ENCODE measurements around the gene PHLPP1. TPM values are rescaled to one million over a fixed set of nuclear protein-coding genes. Genes with fewer than 3 reads are reported as not detected.

The PHLPP1 gene
- total RNA-seq, 2 experiments from 2014 or later = 9.0 to 12.4 TPM

DNA sequence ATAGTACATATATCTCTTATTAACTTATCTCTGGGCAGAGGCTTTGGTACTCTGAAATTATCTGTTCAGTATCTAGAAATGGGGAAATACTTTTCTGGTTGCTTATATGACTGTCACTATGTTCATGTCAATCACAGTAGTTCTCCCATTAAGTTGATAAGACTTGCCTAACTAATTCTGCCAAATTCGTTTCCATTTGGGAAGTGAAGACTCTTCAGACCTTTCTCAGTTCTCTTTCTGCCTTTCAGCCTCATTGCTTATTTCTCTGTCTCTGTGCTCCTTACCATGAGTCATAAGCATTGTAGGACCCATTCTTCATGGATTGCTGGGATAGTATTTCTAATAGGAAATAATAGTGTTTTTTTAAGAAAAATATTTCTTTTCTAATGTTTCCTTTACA is 113.5 kb downstream of the PHLPP1 start:
- no peak overlapping the region for H3K4me2 ChIP-seq (ENCODE audit: low read length)
- H3K79me2 ChIP-seq (ENCODE audit: insufficient read depth, low read depth, low read length) = no peaks in the 10 kb centered on the region
- no peaks in the 10 kb centered on the region for H3K36me3 ChIP-seq (ENCODE audit: insufficient read depth, low read length)
- intact Hi-C loops (cut with micrococcal nuclease; ENCODE audit: unreplicated experiment) = no loop called here
- H3K9me3 ChIP-seq (ENCODE audit: low read length) = no peaks in the 10 kb centered on the region
- H3K9me2 ChIP-seq (ENCODE audit: insufficient read depth, low read length) = no peaks in the 10 kb centered on the region
- H3K4me3 ChIP-seq (ENCODE audit: low read depth, low read length, poor library complexity, severe bottlenecking) = no peak overlapping the region
- BruUV-seq (replicated peaks) = no TSS peak
- ChIA-PET POLR2A (no interaction called here), CTCF (ENCODE audit: unreplicated experiment) (no interaction called here)
- peaks cover 13% of the 10 kb centered on the region for H3K4me1 ChIP-seq (ENCODE audit: insufficient read depth, low read length, poor library complexity, severe bottlenecking)
- TF ChIP-seq EZH2phosphoT487 (IDR thresholded peaks at IDR 0.05; ENCODE audit: borderline replicate concordance, low read depth, low read length) (no peak), CTCF (conservative IDR thresholded peaks at IDR 0.05; ENCODE audit: low read length) (no peak)
- no peak for DNase-seq (ENCODE audit: low spot score)
- H3K27ac ChIP-seq (ENCODE audit: low read depth, low read length, poor library complexity, severe bottlenecking) = no peak overlapping the region
- H2AFZ ChIP-seq (ENCODE audit: low read length) = no peak overlapping the region
- H4K20me1 ChIP-seq (ENCODE audit: insufficient read depth, low read length) = no peaks in the 10 kb centered on the region

GRCh38 chr18:62829936-62830335 is 114.6 kb downstream of the PHLPP1 start:
- no peak overlapping the region for H3K27ac ChIP-seq (ENCODE audit: low read depth, low read length, poor library complexity, severe bottlenecking)
- intact Hi-C loops (cut with micrococcal nuclease; ENCODE audit: unreplicated experiment) = no loop called here
- no peak for DNase-seq (ENCODE audit: low spot score)
- ChIA-PET POLR2A (interaction anchor here (0.6 kb wide), 1 partner anchor 8 kb away, joined by 3 read pairs; no protein-coding TSS in a partner anchor), CTCF (ENCODE audit: unreplicated experiment) (no interaction called here)
- H4K20me1 ChIP-seq (ENCODE audit: insufficient read depth, low read length) = no peaks in the 10 kb centered on the region
- no peaks in the 10 kb centered on the region for H3K79me2 ChIP-seq (ENCODE audit: insufficient read depth, low read depth, low read length)
- no peaks in the 10 kb centered on the region for H3K9me2 ChIP-seq (ENCODE audit: insufficient read depth, low read length)
- H3K9me3 ChIP-seq (ENCODE audit: low read length) = no peaks in the 10 kb centered on the region
- BruUV-seq (replicated peaks) = no TSS peak
- peaks cover 13% of the 10 kb centered on the region for H3K4me1 ChIP-seq (ENCODE audit: insufficient read depth, low read length, poor library complexity, severe bottlenecking)
- TF ChIP-seq EZH2phosphoT487 (IDR thresholded peaks at IDR 0.05; ENCODE audit: borderline replicate concordance, low read depth, low read length) = no peak
- H3K36me3 ChIP-seq (ENCODE audit: insufficient read depth, low read length) = no peaks in the 10 kb centered on the region
- no peak overlapping the region for H3K4me3 ChIP-seq (ENCODE audit: low read depth, low read length, poor library complexity, severe bottlenecking)
- no peak overlapping the region for H2AFZ ChIP-seq (ENCODE audit: low read length)
- no peak overlapping the region for H3K4me2 ChIP-seq (ENCODE audit: low read length)

DNA sequence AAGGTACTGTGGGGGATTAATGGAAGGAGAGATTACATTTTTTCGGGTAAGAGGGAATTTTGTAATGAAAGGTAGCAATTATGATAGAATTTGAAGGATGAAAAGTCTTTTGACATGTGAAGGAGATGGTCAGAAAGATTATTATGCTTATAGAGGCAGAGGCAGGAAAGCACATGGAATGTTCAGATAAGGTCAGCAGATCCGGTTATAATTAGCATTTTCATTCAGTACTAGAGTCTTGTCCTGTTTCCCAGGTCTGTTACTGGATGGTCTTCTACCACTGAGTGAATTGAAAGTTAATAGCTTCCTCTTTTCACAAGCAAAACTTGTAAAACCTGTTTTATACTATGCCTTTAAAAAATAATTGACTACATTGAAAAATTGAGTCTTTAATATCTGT is 116.9 kb downstream of the PHLPP1 start:
- CTCF ChIA-PET (ENCODE audit: unreplicated experiment) = no interaction called here
- no TSS peak for BruUV-seq (replicated peaks)

More for the DNA sequence above, 116.9 kb downstream of the PHLPP1 start:
- POLR2A ChIA-PET = no interaction called here
- Histone ChIP-seq H3K4me1 (ENCODE audit: insufficient read depth, low read length, poor library complexity, severe bottlenecking) (peaks cover 13% of the 10 kb centered on the region), H3K27ac (ENCODE audit: low read depth, low read length, poor library complexity, severe bottlenecking) (no peak overlapping the region), H2AFZ (ENCODE audit: low read length) (no peak overlapping the region), H3K4me2 (ENCODE audit: low read length) (no peak overlapping the region), H4K20me1 (ENCODE audit: insufficient read depth, low read length) (no peaks in the 10 kb centered on the region), H3K9me2 (ENCODE audit: insufficient read depth, low read length) (no peaks in the 10 kb centered on the region), H3K36me3 (ENCODE audit: insufficient read depth, low read length) (no peaks in the 10 kb centered on the region), H3K4me3 (ENCODE audit: low read depth, low read length, poor library complexity, severe bottlenecking) (no peak overlapping the region), H3K79me2 (ENCODE audit: insufficient read depth, low read depth, low read length) (no peaks in the 10 kb centered on the region), H3K9me3 (ENCODE audit: low read length) (no peaks in the 10 kb centered on the region)
- no peak for DNase-seq (ENCODE audit: low spot score)
- intact Hi-C loops (cut with micrococcal nuclease; ENCODE audit: unreplicated experiment) = no loop called here
- TF ChIP-seq EZH2phosphoT487 (IDR thresholded peaks at IDR 0.05; ENCODE audit: borderline replicate concordance, low read depth, low read length) (no peak), CTCF (conservative IDR thresholded peaks at IDR 0.05; ENCODE audit: low read length) (no peak)

All from OCI-LY7 (cell line).